Stimulated activated CD4-positive, alpha-beta T cell treated with anti-CD3 and anti-CD28 coated beads, Interleukin-12 subunit alpha, Interleukin-12 subunit beta, amount 100 ng/mL, for 24 hours (primary cell): ENCODE measurements around the gene PCDHA5.
"Not testable (repeated sequence)": the region's sequence is repeated elsewhere in the genome, so short reads cannot be mapped to it uniquely, and the experiment has no call there.

Experiments used
- DNase-seq, 2 experiments: peaks; one replicate each; pipeline ENCODE4 v3.0.0-alpha.2; 2020; ENCODE audit warnings: low read depth in 2 of 2

The PCDHA5 gene

DNA sequence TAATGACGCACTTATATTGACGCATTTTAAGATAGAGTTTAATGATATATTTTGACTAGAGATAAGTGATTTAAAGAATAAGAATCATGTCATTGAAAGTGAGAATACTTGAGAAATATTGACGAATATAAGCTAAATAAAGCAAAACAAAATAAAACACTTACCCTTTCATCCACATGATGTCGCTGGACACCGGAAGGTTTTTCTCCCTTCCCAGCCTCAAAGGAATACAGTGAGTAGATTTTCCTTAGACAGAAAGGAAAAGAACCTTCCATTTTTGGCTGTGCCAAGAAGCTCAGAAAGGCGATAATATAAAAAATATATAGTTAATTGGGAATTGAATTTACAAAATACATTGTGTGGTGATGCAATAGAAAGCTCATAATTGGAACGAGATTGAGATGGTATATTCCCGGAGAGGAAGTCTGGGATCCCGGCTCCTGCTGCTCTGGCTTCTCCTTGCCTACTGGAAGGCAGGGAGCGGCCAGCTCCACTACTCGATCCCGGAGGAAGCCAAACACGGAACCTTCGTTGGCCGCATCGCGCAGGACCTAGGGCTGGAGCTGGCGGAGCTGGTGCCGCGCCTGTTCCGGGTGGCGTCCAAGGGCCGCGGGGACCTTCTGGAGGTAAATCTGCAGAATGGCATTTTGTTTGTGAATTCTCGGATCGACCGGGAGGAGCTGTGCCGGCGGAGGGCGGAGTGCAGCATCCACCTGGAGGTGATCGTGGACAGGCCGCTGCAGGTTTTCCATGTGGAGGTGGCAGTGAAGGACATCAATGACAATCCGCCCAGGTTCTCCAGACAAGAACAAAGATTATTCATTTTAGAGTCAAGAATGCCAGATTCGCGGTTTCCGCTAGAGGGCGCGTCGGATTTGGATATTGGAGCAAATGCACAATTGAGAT lies at the start of gene PCDHA5:
Gene PCDHA5, plus strand, starts transcription at position 239 of the 906 bp plus-strand sequence.
- DNase-seq: peak in 1 of 2 experiments; percentile 37

- no peak for DNase-seq
Measured at GRCh38 chr5:140780512-140780911, 40.9 kb upstream of the PCDHA5 start.

- DNase-seq: no peak
Measured at GRCh38 chr5:140785905-140786686, 35.3 kb upstream of the PCDHA5 start, which contains the start of gene PCDHA1. PCDHA1 (plus strand) TSS chr5:140786140.

DNA sequence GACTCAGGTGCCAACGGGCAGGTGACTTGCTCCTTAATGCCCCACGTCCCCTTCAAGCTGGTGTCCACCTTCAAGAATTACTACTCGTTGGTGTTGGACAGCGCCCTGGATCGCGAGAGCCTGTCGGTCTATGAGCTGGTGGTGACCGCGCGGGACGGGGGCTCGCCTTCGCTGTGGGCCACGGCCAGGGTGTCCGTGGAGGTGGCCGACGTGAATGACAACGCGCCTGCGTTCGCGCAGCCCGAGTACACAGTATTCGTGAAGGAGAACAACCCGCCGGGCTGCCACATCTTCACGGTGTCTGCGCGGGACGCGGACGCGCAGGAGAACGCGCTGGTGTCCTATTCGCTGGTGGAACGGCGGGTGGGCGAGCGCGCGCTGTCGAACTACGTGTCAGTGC lies 34.0 kb upstream of the PCDHA5 start:
- not testable (repeated sequence) for DNase-seq

DNA sequence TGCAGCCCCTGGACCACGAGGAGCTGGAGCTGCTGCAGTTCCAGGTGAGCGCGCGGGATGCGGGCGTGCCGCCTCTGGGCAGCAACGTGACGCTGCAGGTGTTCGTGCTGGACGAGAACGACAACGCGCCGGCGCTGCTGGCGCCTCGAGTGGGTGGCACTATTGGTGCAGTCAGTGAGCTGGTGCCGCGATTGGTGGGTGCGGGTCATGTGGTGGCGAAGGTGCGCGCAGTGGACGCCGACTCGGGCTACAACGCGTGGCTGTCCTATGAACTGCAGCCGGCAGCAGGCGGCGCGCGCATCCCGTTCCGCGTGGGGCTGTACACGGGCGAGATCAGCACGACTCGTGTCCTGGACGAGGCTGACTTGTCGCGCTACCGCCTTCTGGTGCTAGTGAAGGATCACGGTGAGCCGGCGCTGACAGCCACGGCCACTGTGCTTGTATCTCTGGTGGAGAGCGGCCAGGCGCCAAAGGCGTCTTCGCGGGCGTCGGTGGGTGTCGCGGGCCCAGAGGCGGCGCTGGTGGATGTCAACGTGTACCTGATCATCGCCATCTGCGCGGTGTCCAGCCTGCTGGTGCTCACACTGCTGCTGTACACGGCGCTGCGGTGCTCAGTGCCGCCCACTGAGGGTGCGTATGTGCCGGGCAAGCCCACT lies 33.4 kb upstream of the PCDHA5 start:
- DNase-seq: not testable (repeated sequence)

DNA sequence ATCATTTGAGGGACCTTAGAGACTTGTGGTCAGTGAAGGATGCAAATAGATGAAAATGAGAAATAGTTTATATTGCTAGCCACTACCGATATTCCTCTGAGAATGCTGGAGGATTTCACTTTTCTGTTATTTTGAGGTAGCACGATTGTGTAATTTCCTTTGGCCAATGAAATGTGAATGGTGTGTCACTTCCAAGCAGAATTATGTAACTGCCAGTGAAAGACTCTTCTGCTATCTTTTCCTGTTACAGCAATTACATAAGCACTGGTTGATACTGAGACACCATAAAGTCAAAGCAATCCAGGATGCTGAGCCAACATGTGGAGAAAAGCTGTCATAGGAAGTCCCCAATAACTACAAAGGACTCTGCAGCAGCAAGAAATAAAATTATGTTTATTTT lies 30.3 kb upstream of the PCDHA5 start:
- DNase-seq: no peak

DNA sequence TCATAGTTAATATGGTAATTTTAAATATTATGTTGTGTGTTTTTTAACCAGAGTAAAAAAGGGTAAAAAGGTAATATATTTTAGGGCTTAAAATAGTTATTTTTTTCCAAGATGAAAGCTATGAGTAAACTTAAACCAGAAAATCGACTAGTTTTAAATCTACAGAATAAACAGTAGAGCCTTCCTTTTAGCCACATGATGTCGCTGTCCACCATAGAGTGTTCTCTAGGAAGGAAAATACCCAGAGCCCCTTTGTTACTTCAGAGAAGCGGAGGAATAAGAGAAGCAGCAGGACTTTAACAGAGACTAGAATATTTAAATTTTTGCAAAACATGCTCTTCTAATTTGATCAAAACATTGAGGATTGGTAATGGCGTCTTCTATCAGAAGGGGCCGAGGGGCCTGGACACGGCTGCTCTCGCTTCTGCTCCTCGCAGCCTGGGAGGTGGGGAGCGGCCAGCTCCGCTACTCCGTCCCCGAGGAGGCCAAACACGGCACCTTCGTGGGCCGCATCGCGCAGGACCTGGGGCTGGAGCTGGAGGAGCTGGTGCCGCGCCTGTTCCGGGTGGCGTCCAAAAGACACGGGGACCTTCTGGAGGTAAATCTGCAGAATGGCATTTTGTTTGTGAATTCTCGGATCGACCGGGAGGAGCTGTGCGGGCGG lies 26.7 kb upstream of the PCDHA5 start, which contains the start of gene PCDHA2:
Gene PCDHA2, plus strand, starts transcription at position 258 of the 664 bp plus-strand sequence.
- no peak for DNase-seq

GRCh38 chr5:140795259-140795641 lies 26.2 kb upstream of the PCDHA5 start:
- DNase-seq: no peak

DNA sequence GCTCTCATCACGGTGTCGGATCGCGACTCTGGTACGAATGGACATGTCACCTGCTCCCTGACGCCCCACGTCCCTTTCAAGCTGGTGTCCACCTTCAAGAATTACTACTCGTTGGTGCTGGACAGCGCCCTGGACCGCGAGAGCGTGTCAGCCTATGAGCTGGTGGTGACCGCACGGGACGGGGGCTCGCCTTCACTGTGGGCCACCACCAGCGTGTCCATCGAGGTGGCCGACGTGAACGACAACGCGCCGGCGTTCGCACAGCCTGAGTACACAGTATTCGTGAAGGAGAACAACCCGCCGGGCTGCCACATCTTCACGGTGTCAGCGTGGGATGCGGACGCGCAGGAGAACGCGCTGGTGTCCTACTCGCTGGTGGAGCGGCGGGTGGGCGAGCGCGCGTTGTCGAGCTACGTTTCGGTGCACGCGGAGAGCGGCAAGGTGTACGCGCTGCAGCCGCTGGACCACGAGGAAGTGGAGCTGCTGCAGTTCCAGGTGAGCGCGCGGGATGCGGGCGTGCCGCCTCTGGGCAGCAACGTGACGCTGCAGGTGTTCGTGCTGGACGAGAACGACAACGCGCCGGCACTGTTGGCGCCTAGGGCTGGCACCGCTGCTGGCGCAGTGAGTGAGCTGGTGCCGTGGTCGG lies 25.2 kb upstream of the PCDHA5 start:
- not testable (repeated sequence) for DNase-seq

GRCh38 chr5:140796718-140797095 lies 24.7 kb upstream of the PCDHA5 start:
- DNase-seq: no peak

- DNase-seq: no peak
Measured at GRCh38 chr5:140800816-140801493, 20.5 kb upstream of the PCDHA5 start, which contains the start of gene PCDHA3. PCDHA3 (plus strand) TSS chr5:140801057.

GRCh38 chr5:140801494-140801841 lies 19.9 kb upstream of the PCDHA5 start:
- no peak for DNase-seq

DNA sequence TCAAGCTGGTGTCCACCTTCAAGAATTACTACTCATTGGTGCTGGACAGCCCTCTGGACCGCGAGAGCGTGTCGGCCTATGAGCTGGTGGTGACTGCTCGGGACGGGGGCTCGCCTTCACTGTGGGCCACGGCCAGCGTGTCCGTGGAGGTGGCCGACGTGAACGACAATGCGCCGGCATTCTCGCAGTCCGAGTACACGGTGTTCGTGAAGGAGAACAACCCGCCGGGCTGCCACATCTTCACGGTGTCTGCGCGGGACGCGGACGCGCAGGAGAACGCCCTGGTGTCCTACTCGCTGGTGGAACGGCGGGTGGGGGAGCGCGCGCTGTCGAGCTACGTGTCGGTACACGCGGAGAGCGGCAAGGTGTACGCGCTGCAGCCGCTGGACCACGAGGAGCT lies 19.0 kb upstream of the PCDHA5 start:
- not testable (repeated sequence) for DNase-seq

DNA sequence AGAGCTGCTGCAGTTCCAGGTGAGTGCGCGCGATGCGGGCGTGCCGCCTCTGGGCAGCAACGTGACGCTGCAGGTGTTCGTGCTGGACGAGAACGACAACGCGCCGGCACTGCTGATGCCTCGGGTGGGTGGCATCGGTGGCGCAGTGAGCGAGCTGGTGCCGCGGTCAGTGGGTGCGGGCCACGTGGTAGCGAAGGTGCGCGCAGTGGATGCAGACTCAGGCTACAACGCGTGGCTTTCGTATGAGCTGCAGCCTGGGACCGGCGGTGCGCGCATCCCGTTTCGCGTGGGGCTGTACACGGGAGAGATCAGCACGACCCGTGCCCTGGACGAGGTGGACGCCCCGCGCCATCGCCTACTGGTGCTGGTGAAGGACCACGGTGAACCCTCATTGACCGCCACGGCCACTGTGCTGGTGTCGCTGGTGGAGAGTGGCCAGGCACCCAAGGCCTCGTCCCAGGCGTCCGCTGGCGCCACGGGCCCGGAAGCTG lies 18.6 kb upstream of the PCDHA5 start:
- DNase-seq: no peak

- no peak for DNase-seq
Measured at GRCh38 chr5:140806834-140807775, 14.3 kb upstream of the PCDHA5 start, which contains the start of gene PCDHA4. PCDHA4 (plus strand) TSS chr5:140807068.

- not testable (repeated sequence) for DNase-seq
Measured at GRCh38 chr5:140808241-140808888, 13.0 kb upstream of the PCDHA5 start.

- DNase-seq: no peak
Measured at GRCh38 chr5:140808889-140809291, 12.5 kb upstream of the PCDHA5 start.

- DNase-seq: no peak
Measured at GRCh38 chr5:140822281-140822629, 842 bp downstream of the PCDHA5 start.

DNA sequence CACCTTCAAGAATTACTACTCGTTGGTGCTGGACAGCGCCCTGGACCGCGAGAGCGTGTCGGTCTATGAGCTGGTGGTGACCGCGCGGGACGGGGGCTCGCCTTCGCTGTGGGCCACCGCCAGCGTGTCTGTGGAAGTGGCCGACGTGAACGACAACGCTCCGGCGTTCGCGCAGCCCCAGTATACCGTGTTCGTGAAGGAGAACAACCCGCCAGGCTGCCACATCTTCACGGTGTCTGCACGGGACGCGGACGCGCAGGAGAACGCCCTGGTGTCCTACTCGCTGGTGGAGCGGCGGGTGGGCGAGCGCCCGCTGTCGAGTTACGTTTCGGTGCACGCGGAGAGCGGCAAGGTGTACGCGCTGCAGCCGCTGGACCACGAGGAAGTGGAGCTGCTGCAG lies 1.6 kb downstream of the PCDHA5 start:
- DNase-seq: not testable (repeated sequence)
